ENCODE data around the gene RNF220.

GRCh38 chr1:44661781-44662682 lies 257.0 kb downstream of the RNF220 start:
- TF ChIP-seq POLR2A (IDR thresholded peaks at IDR 0.05): no peak
- TF ChIP-seq CTCF (IDR thresholded peaks at IDR 0.05): no peak

All from uterus (tissue), 2 donors.